Measurements from ENCODE around the gene OTOGL.

DNA sequence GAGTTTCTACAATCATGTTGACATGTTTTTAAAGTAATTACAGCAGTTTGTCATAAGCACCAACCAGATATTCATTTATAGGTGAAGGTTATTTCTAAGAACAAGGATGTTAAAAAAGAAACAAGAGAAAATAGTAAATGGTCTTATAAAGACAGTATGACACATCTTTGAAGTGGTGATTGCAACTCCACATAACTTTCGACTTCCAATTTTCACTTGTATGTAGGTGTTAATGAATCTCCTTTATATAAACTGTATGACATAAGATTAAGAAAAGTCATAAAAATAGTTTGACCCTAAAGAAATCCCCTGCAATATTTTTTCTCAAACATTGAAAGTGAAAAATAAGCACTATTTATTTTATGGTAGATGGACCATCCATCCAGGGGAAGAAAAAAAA lies 199.9 kb downstream of the OTOGL start:
- TF ChIP-seq, protein P1, sequence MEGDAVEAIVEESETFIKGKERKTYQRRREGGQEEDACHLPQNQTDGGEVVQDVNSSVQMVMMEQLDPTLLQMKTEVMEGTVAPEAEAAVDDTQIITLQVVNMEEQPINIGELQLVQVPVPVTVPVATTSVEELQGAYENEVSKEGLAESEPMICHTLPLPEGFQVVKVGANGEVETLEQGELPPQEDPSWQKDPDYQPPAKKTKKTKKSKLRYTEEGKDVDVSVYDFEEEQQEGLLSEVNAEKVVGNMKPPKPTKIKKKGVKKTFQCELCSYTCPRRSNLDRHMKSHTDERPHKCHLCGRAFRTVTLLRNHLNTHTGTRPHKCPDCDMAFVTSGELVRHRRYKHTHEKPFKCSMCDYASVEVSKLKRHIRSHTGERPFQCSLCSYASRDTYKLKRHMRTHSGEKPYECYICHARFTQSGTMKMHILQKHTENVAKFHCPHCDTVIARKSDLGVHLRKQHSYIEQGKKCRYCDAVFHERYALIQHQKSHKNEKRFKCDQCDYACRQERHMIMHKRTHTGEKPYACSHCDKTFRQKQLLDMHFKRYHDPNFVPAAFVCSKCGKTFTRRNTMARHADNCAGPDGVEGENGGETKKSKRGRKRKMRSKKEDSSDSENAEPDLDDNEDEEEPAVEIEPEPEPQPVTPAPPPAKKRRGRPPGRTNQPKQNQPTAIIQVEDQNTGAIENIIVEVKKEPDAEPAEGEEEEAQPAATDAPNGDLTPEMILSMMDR (conservative IDR thresholded peaks at IDR 0.05; ENCODE audit: low read length) = no peak
- TF ChIP-seq EZH2phosphoT487 (IDR thresholded peaks at IDR 0.05; ENCODE audit: borderline replicate concordance) = no peak
